GM10248 (cell line): Measurements from ENCODE around the gene PLD5.
A peak's percentile ranks its signal among the peaks of the same experiment; 100 is the strongest.
"Not testable (repeated sequence)": the region's sequence is repeated elsewhere in the genome, so short reads cannot be mapped to it uniquely, and the experiment has no call there.

Source experiments
- CTCF ChIA-PET: fragments of 300-600 bp; sonication (Branson Sonifier 250); formaldehyde crosslinking; extraction: SDS; loops from one replicate; lab custom pipeline; 2021; ENCODE audit warnings: antibody characterized with exemption; lab: Yijun Ruan, JAX
- POLR2A ChIA-PET: fragments of 350-650 bp; sonication (Branson Sonifier 250); formaldehyde crosslinking; extraction: SDS; loops from one replicate; lab custom pipeline; 2020; ENCODE audit warnings: antibody characterized with exemption; lab: Yijun Ruan, JAX
- DNase-seq: peaks from one replicate; pipeline ENCODE4 v3.0.0; 2012; ENCODE audit errors: extremely low spot score
- TF ChIP-seq, protein P1 (sequence below): IDR thresholded peaks from 2 replicates; pipeline ENCODE4 v1.5.1; 2012; ENCODE audit warnings: mild to moderate bottlenecking, low read depth; ENCODE audit errors: extremely low read depth, missing control alignments, control extremely low read depth

PLD5 gene

GRCh38 chr1:242185731-242186130, 338.8 kb downstream of the PLD5 start:
- TF ChIP-seq, protein P1, sequence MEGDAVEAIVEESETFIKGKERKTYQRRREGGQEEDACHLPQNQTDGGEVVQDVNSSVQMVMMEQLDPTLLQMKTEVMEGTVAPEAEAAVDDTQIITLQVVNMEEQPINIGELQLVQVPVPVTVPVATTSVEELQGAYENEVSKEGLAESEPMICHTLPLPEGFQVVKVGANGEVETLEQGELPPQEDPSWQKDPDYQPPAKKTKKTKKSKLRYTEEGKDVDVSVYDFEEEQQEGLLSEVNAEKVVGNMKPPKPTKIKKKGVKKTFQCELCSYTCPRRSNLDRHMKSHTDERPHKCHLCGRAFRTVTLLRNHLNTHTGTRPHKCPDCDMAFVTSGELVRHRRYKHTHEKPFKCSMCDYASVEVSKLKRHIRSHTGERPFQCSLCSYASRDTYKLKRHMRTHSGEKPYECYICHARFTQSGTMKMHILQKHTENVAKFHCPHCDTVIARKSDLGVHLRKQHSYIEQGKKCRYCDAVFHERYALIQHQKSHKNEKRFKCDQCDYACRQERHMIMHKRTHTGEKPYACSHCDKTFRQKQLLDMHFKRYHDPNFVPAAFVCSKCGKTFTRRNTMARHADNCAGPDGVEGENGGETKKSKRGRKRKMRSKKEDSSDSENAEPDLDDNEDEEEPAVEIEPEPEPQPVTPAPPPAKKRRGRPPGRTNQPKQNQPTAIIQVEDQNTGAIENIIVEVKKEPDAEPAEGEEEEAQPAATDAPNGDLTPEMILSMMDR, result no peak
- DNase-seq, result no peak
- CTCF ChIA-PET, result no interaction called here
- POLR2A ChIA-PET, result no interaction called here

DNA sequence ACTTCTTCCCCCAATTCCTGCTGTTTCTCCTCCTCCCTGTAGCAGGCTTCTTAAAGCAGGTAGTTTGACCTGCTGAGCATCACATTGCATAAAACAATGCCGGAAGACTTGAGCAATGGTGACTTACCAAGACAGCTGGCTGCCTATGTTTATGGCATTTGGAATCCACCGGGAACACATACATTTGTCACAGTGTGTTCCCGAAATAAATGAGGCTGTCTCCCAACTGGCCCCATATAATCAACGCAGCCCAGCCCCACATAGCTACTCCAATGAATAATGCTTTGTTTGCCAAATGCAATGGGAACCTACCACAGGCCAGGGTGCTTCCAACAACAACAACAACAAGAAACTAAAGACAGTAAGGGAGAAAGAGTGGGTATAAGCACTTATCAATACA, 339.5 kb downstream of the PLD5 start:
- TF ChIP-seq, protein P1, result no peak
- ChIA-PET POLR2A (no interaction called here), CTCF (no interaction called here)
- no peak for DNase-seq

GRCh38 chr1:242179767-242180166, 344.7 kb downstream of the PLD5 start:
- POLR2A ChIA-PET, result not testable (repeated sequence)
- DNase-seq, result peak; percentile 30
- CTCF ChIA-PET, result interaction anchor here (1.5 kb wide), 1 partner anchor 14 kb away, joined by 3 read pairs; no protein-coding TSS in a partner anchor

DNA sequence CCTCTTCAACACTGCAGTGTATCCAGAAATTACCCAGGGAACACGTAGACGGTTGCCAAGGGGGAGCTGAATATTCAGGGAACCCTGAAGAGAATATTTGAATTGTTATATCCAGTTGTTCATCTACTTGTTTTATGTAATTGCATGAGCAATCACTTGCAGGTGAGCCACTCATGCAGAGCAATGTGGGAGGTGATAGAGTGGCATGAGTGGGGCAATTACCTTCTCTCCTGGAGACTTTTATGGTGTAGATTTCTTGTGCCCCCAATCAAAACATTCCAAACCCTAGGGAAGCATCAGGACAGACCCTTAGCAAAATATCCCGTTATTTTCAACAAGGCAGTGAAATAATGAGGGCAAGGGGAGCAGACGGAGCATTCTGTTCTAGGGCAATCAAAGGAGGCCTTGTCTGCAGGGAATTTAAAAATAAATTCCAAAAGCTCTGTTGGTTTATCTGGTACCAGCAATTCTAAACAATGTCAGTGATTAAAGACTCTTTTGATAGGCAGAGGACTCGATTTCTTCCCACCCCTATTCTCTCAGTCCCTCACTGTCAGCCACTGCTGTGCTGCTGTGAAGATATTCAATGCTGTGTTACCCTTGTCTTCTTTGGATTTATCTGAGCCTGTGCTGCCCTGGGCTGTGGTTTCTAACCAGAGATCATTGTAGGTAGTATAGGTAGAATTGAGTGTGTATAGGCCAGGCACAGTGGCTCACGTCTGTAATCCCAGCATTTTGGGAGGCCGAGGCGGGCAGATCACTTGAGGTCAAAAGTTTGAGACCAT, 345.4 kb downstream of the PLD5 start:
- no peak for DNase-seq
- TF ChIP-seq, protein P1, result no peak
- CTCF ChIA-PET, result no interaction called here
- POLR2A ChIA-PET, result no interaction called here

GRCh38 chr1:242178436-242178835, 346.1 kb downstream of the PLD5 start:
- CTCF ChIA-PET, result no interaction called here
- POLR2A ChIA-PET, result no interaction called here
- no peak for DNase-seq
- TF ChIP-seq, protein P1, result no peak

DNA sequence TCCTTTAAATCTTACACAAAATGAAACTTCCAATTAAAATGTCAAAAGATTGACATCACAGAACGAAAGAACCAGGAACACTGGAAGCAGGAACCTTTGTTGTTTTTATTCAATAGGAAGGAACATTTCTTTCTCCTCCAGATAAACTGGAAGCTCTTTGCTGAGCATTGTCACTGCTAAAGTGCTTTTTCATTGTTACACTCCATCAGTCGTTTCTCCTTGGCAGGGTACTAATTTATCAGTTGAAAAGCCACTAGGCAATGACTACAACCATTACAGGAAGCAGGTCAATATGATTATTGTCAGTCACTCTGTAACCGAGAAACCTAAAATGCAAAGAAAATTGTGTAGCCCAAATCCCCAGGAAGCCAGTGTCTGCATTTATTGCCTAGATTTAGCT, 362.4 kb downstream of the PLD5 start:
- POLR2A ChIA-PET, result no interaction called here
- DNase-seq, result no peak
- CTCF ChIA-PET, result no interaction called here
- TF ChIP-seq, protein P1, result no peak
